GM12892 (cell line): Measurements from ENCODE around the gene PRSS12.

ENCODE experiments used
- POLR2A ChIP-seq: IDR thresholded peaks from 2 replicates; pipeline ENCODE4 v1.6.1; 2011; ENCODE audit warnings: low read depth, low read length, control low read depth
- TAF1 ChIP-seq: IDR thresholded peaks from 2 replicates; pipeline ENCODE4 v1.6.1; 2011; ENCODE audit warnings: low read depth, mild to moderate bottlenecking, control low read depth, low read length, borderline replicate concordance

- TF ChIP-seq TAF1 (no peak), POLR2A (no peak)
Measured at GRCh38 chr4:118361192-118361591, 8.4 kb upstream of the PRSS12 start.
